ENCODE measurements around the gene NARS2.

The NARS2 gene

DNA sequence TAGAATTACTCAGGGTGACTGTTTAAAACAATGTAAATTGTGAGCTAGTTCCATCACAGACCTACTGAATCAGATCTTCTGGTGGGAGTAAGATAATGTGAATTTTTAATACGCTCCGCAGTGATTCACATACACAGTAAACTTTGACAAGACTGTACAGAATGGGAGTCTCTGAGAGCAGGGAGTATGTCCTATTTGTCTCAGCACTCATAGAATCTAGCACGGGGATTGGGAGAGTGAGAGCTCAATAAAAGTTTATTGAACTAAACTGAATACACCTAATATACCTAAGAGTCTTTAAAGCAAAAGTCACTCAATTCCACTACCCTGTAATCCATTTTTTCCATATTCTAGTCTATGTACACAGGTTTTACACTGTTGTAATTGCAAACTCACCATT lies 145.9 kb downstream of the NARS2 start:
- DNase-seq = no peak

DNA sequence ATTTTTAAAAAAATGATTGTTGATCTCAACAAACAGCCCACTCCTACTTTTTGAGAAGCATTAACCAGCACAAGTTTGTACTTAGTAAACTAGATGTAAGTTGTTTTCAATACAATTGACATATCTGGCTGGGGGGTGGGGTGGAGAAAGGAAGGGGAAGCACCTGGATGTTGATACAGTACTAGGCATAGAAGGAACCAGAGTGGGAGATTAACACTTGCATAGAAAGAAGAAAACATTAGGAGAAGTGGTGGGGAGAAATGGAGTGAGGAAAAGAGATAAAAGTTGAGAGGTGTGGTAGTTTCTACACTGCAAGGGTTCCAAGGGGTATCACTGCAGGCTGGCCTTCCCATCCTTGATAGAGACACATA lies 146.4 kb downstream of the NARS2 start:
- DNase-seq = no peak

DNA sequence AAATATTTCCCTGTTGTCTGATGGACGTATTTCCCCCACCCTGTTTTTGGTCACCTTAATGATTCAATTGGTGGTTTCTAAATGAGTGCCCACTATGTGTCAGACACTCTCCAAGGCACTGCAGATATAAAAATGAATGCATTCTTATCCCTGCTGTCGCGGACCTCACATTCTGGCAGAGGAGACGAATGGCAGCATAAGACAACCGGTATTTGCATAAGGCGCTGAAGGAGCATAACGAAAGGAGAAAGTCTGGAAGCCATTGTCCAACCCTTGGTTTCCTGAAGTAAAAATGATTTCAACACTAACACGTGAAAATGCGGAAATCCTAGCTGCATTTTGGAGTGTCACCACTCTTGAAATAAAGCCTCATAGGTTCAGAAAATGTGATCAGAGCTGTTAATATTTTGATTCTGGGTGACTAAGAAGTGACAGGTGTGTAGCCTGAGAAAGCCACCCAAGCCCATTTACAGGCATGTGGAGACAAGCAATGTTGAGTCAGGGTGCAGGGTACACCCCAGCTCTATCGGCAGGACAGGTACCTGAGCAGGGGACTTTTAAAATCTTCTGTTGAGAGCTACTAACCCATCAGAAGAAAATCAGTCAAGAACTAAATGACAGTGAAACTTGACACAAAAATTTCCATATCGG lies 146.9 kb downstream of the NARS2 start:
- DNase-seq = no peak

DNA sequence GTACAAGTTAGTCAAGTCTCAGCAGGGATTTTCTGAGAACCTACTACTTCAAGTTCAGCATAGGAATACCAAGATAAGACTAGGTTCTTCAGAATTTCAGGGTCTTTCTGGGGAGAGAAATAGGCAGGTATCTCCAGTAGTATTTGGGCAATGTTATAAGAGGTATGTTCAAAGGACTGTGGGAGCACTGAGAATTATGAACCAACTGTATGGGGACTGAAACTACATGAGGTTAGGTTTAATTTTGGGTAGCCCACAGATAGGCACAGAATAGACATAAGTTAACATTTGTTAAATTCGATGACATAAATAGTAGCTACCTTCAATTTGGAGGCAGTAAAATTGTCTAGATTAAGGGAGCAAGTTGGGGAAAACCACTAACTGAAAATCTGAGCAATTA lies 147.8 kb downstream of the NARS2 start:
- DNase-seq = no peak

DNA sequence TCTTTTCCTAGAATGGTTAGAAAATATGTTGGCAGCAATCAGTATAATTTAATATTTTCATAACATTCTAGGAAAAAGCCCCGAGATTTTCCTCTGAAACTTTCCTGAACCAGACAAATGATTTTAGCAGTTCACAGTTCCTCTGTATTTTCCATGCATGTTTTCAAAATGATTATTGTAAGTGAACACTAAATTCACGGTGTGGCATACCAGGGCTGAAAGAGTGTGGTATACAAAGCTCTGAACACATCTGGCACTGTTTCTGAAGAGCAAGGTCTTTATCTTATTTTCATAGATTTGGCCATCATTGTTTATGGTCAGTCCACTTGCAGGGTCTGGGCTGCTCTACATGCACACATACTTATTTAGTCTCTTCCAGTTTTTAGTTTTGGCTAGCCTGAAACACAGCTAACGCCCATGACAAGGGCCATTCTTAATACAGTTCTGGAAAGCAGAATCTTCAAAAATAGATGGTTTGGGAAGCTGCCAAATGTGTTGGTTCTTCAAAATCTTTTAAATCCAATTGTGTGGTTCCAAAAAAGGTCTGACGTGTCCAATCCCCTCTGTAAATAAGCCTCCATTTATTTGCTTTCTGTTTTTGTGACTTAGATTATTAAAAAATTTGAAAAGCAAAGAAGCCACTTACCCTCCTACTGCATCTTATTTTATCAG lies 149.1 kb downstream of the NARS2 start:
- DNase-seq = no peak

DNA sequence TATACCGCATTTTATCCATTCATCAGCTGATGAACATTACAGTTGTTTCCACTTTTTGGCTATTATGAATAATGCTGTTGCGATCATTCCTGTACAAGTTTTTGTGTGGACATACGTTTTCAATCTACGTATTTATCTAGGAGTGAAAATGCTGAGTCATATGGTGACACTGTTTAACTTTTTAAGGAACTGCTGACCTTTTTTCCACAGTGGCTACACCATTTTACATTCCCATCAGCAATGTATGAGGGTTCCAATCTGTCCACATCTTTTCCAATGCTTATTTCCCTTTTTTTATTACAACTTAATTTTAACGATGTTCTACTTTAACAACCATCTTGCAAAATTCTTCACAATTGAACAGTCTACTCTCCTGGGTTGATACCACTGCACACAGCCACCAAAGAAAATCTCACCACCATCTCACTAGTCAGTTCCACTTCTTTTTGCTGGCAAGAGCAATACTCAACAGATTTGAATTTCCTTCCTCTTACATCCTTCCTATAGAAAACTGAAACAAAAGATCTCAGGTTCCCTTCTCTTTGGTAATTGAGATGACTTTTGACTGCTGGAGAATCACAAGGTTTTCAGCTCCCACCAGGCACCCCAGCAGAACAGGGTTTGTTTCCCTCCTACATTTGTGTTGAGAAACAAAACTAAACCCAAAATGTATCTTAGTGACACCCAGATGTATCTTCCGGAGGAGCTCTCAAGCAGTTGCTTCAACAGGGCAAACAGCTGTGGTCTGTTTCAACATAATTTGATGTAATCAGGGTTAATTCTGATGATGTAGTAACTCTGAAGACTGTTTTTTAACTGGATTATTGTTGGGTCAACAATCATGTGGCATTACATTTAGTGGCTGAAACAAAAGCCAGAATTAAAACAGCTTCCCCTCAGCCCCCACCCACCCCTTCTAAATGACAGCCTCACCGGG lies 150.1 kb downstream of the NARS2 start:
- no peak for DNase-seq

DNA sequence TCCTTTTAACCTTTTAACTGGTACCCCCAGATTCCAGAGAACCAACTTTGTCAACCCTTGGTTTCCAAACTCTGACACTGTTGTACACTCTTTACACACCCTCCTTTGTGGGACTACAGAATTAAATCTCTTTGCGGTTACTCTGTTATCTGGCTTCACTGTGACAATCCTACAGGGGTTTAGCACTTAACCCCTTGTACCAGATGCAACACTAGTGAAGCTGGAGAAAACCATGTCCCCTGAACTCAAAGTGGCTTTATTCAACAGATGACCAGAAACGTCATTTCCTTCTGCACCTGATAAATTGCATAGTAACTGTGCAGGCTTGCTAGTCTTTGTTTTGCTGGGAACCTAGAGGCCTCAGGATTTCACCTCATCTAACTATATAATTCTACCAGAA lies 151.4 kb downstream of the NARS2 start:
- DNase-seq = no peak

DNA sequence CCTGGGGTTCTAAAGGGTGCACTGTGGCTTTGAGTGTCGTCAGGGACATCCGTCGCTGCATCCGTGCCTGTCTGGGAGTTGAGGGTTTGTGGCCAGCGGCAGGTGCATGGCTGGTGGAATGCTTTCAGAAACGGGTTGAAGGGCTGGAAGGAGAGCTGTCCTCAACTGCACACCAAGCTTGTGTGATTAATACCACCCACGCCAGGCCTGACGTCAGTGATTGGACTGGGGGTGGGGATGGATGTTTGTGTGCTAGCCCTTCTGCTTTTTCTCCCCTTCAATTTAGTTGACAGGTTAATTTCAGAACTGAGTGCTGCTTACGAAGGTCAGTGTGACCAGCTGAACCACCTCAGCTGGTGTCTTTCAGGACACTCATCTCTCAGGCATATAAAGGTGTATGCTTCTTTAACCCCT lies 153.9 kb downstream of the NARS2 start:
- DNase-seq = peak; percentile 52

DNA sequence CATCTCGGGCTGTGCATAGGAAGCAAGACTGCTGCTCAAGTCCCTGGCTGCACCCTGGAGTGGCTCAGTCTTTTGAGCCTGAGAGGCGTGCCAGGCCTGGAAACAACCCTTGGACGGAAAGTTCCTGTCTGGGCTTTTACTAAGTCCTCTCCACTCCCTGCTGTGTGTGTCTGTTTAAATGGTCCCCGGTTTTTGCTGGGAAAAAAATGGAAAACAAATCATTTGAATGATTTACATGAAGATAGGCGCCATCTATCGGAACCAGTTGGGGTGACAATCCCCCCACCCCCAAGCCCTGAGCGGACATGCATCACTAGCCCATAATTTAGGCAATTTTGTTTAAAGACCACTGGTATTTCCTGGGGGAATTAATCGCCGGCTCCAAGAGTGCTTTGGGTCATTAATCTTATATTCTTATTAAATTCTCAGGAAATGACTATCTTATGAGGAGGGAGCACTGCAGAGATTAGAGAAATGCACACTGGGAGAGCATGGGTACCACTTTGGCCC lies 154.4 kb downstream of the NARS2 start:
- DNase-seq = peak; percentile 52

DNA sequence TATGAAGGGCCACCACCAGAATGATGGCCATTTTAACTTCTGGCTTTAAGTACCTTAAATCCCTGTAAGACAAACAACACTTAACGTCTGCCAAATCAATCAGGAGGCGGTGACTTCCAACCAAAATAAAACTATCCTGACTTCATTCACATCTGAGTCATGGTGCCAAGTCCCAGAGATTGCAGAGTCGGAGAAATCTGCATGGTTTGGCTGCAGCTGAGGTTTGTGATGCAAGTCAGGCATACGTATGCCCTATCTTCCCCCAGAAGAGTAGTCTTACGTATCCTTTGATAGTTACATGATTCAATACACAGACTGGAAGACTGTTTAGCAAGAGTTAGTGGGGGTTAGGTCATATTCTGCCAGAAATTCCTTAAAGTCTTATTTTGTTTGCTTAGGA lies 155.3 kb downstream of the NARS2 start:
- DNase-seq = no peak

DNA sequence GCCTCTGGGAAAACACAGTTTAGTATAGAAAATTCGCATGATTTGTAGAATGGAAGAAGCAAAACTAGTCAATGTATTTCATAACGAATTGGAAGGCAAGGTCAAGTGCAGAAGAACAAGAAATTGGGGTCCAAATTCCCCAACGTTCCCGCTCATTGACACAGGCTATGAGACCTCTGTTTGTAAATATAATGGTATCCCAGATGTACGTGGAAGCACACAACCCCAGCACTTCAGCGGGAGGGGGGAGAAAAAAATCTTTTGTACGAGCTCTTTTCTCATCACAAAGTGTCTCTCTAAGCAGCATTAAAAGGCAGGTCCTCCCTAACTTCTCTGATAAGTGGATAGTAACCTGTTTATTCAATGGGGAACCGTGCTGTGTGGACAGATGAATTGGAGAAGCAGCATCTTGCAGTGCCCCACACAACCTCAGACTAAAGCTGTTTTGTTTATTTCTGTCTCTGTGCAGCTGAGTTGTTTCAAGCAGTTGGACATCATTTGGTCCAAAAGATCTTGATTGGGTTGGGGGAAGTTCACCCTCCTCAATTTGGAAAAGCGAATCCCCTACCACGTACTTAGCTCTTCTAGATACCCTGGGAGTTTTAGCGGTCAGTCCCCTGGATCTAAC lies 156.0 kb downstream of the NARS2 start:
- no peak for DNase-seq

DNA sequence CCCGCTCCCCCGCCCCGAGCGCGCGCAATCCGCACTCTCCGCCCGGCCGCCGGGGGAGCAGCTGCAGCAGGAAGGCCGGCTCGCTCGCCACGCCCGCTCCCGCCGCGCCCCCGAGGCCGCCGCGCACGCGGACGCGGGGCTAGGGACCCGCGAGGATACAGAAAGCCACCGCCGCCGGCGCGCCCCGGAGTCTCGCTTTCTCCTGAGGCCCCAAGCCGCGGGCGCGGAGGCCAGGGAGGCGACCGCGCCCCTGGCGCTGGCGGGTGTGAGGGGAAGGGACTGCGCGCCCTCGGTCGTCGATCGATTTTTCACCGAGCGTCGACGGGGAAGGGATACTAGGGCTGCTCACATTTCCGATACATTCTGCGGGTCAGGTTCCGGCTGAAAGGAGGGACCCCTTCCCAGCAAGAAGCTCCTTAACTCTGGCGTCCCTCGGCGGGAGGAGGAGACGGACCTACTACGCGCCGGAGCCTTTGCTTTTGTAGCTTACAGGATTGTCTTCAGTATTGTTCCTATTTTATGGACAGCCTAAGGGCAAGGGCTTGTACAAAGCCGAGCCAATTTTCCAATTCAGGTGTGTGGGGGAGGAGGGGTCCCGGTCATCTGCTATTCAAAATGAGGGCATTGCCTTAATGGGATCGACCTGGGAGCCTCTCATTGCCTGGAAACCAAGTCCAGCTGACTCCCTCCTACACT lies 156.6 kb downstream of the NARS2 start:
- DNase-seq = peak; percentile 66

DNA sequence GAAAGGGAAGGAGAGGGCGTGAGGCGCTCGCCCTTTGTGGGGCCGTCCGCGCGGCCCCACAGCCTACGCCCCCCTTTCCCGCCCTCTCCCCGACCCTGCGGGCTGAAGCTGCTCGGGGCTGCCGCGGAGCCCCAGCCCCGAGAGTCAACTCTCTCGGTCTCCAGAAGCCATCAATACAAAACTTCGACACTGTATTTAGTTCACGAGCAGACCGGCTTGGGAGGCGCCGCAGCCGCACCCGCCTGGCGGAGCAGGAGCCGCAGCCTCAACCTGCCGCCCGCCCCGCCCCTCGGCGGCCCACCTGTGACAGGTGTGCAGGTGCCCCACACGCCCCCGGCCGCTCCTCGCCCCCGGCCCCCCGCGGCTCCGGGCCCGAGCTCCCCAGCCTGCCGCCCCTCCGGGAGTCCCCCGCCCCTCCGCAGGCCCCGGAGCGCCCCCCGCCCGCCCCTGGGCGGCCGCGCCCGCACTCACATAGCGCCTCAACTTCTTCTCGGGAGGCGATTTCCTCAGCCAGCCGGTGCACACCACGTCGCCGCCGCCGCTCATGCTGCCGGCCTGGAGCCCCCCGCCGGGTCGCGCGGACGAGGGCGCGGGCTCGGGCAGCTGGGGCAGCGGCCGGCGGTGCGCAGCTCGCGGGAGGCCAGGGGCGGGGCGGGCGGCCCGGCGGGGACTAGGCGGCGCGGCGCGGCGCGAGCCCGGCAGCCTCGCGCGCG lies 157.3 kb downstream of the NARS2 start, which contains the start of gene GAB2:
Gene GAB2 (minus strand): TSS at position 646 of the 713 bp plus-strand sequence. CDS start 100 bp downstream, at position 546.
- DNase-seq = no peak

DNA sequence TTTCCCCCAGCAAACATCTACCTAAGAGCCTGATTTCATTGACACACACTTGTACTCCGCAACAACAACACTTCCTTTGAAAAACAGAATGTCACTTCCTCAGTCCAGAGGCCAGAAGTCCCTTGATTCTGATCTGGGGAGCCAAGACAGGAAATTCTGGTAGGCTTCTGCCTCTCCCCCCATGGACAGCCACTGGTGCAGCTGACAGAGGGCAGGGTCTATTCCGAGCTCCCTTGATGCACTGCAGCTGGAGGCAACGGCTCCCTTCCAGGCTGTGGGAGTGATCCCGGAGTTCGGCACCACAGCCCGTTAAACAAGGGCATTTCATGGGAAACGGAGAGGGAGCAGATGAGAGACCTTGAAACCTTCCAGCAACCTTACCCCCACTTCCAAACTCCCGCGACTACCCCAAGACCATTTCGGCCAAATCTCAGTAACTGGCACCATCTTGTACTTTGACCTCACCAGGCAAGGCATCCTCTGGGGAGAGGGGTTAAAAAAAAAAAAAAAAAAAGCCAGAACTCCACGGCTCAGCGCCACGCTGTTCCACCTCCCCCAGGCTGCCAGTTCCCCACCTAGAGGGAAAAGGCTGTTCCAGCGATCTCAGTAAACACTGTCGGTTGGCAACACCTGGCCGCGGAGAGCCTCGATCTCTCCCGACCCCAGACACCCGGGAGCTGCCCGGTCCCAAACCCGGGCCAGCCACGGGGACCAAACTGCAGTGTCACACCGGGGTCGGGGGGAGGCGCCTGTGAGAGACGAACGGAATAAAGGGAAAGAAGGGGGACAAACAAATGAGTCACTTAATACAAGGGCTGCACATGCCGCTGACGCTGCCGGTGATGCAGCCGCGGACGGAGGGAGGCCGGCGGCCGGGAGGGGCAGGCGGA lies 158.1 kb downstream of the NARS2 start:
- peak; percentile 74 for DNase-seq

DNA sequence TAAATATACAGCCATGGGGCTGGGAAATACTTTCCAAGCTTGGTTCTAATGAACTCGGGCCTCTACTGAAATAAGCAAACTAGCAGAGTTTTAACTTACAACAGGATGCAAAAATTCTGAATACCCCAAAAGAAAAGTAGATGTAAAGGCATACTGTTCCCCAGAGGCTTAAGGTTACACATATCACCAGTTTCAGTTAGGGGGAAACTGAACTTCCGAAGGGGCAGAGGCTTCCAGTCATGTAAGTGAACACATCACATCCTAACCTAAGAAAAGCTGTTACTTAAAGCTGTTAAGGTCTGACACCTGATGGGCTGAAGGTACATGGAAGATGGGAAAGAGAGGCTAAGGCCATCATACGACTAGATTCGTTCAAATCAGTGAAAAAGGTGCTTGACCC lies 159.3 kb downstream of the NARS2 start:
- no peak for DNase-seq

DNA sequence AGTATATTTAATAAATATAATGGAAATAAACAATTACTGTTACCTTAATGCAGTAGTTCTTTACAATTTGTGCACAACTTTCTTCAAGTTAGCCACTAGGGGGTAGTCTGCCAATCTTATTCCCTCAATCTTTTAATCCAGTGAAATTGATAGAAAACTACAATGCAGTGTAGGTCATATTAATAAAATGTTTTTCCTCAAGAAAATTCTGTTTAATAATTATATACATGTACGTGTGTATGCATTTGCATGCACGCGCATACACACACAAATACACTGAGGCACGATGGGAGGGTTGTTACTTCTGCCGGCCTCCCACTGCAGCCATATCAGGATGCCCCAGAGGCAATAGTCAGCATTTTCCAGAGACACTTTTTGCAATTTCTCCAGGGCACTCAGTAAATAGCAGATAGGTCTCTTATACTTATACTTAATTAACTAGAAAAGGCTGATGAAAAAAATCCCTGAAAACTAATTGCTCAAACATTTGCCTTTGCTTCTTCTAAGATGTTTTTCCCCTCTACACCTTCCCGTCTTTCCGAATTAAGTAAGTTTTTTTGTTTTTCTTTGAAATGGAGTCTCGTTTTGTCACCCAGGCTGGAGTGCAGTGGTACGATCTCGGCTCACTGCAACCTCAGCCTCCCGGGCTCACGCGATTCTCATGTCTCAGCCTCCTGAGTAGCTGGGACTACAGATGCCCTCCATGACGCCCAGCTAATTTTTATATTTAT lies 160.2 kb downstream of the NARS2 start:
- no peak for DNase-seq

DNA sequence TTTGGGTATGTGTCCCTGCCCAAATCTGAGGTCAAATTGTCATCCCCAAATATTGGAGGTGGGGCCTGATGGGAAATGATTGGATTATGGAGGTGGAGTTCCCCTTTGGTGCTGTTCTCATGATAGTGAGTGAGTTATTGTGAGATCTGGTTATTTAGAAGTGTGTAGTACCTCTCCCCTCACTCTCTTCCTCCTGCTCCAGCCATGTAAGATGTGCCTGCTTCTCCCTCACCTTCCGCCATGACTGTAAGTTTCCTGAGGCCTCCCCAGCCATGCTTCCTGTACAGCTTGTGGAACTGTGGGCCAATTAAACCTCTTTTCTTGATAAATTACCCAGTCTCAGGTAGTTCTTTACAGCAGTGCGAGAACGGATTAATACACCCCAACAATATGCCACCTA lies 166.0 kb downstream of the NARS2 start:
- DNase-seq = no peak

DNA sequence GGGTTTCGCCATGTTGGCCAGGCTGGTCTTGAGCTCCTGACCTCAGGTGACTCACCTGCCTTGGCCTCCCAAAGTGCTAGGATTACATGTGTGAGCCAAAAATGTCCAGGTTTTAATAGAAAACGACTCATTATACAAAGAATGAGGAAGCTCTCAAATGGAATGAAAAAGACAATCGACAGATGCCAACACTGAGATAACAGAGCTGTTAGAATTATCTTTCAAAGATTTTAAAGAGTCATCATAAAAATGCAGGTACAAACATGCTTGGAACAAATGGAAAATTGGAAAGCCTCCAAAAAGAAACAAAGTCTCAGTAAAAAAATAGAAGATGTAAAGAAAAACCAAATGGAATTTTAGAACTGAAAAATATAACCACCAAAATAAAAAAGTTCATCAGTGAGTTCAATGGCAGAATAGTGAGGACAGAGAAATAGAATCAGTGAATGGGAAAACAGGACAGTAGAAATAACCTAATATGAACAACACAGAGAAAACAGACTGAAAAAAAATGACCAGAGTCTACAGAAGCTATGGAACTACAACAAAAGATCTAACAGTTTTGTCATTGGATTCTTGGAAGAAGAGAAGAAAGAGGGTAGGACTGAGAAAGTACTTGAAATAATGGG lies 168.0 kb downstream of the NARS2 start:
- DNase-seq = no peak

DNA sequence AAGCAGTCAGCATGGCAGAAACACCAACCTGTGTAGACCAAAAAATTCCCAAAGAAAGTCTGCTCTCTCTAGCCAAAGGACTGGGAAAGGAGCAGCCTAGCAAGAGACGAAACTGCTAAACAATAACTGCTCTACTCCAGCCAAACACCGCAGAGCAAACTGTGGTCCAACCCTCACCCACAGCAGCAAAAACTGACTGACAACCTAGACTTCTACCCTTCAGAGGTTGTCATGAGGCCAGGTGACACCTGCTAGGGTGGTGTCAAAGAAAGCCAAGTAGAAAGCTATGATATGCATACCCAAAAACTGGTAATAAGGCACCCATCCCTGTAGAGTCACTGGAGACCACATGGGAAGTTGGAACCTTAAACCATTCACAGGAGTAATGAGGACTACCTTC lies 168.9 kb downstream of the NARS2 start:
- DNase-seq = no peak

Measured in stimulated activated CD4-positive, alpha-beta T cell treated with anti-CD3 and anti-CD28 coated beads, Interleukin-4, amount 100 ng/mL, for 24 hours (primary cell).